Ascending aorta (tissue), 2 donors: ENCODE results near the gene NOTCH2. TPM values are rescaled to one million over a fixed set of nuclear protein-coding genes. Genes with fewer than 3 reads are reported as not detected.
A peak's percentile ranks its signal among the peaks of the same experiment; 100 is the strongest.

Experiments
- DNase-seq, 2 donors: peaks; one replicate each; pipeline ENCODE4 v3.0.0-alpha.2; 2019; ENCODE audit warnings: low spot score in 2 of 2
- H3K27ac ChIP-seq, 2 donors: fragments of 200-600 bp; sonication (generic); one replicate each; pipeline ENCODE4 v1.5.1; 2016 to 2017; ENCODE audit warnings: mild to moderate bottlenecking in 1 of 2
- H3K27me3 ChIP-seq: fragments of 200-600 bp; sonication (generic); one replicate; pipeline ENCODE4 v1.5.1; 2017
- H3K36me3 ChIP-seq, 2 donors: fragments of 200-600 bp; sonication (generic); one replicate each; pipeline ENCODE4 v1.5.1; 2016
- H3K4me1 ChIP-seq, 2 donors: fragments of 200-600 bp; sonication (generic); one replicate each; pipeline ENCODE4 v1.5.1; 2016 to 2017; ENCODE audit warnings: mild to moderate bottlenecking in 1 of 2
- H3K4me3 ChIP-seq, 2 donors: fragments of 200-600 bp; sonication (generic); one replicate each; pipeline ENCODE4 v1.5.1; 2016 to 2017; ENCODE audit warnings: mild to moderate bottlenecking in 1 of 2
- H3K9me3 ChIP-seq, 2 donors: fragments of 200-600 bp; sonication (generic); one replicate each; pipeline ENCODE4 v1.5.1; 2016
- CTCF ChIP-seq, 3 experiments: fragments of 200-600 bp in 2 of 3; fragments of 450-650 bp in 1 of 3; sonication (generic) in 2 of 3; IDR thresholded peaks; one replicate each; pipeline ENCODE4 v1.5.1; 2016 to 2019; ENCODE audit warnings: antibody characterized with exemption in 3 of 3, mild to moderate bottlenecking in 1 of 3, moderate library complexity in 1 of 3
- intact Hi-C: fragments of 100-400 bp; cut with DNase I; formaldehyde crosslinking; loops from one replicate; pipeline ENCODE4 v1.15.1; 2023
- total RNA-seq: library from RNA; depleted of rRNA; stranded (reverse); fragments of >200 nt; gene quantifications from one replicate; pipeline ENCODE4 v1.1.0, GENCODE V29; 2016

The NOTCH2 gene
- total RNA-seq, 1 donor from 2014 or later: 80.4 TPM

GRCh38 chr1:119952496-119952895 is 117.0 kb downstream of the NOTCH2 start:
- H3K4me3 ChIP-seq: no peak overlapping the region
- DNase-seq: no peak
- TF ChIP-seq CTCF (IDR thresholded peaks at IDR 0.05): no peak
- no peaks in the 10 kb centered on the region for H3K27me3 ChIP-seq
- intact Hi-C loops: loop anchor here (5.0 kb wide), 2 partner anchors 35 to 180 kb away; no protein-coding TSS in a partner anchor
- no peak overlapping the region for H3K27ac ChIP-seq
- peaks cover 40 to 52% of the 10 kb centered on the region in 2 donors for H3K36me3 ChIP-seq
- H3K9me3 ChIP-seq: no peaks in the 10 kb centered on the region
- H3K4me1 ChIP-seq: peaks cover 0 to 28% of the 10 kb centered on the region in 2 donors

- Histone ChIP-seq H3K9me3 (no peaks in the 10 kb centered on the region), H3K27me3 (no peaks in the 10 kb centered on the region), H3K27ac (peak overlapping the region; percentile 5 to 33), H3K4me3 (no peak overlapping the region), H3K36me3 (peaks cover 40 to 51% of the 10 kb centered on the region in 2 donors), H3K4me1 (peaks cover 0 to 5% of the 10 kb centered on the region in 2 donors)
- intact Hi-C loops: no loop called here
- peak; percentile 27 to 88 for DNase-seq
- TF ChIP-seq CTCF (IDR thresholded peaks at IDR 0.05): peak; percentile 63 to 90 (median 78)
These were observed 120.9 kb downstream of the NOTCH2 start for GRCh38 chr1:119948342-119949214.

- Histone ChIP-seq H3K36me3 (peaks cover 33 to 40% of the 10 kb centered on the region in 2 donors), H3K4me3 (no peak overlapping the region), H3K27ac (no peak overlapping the region), H3K27me3 (no peaks in the 10 kb centered on the region), H3K4me1 (peaks cover 0 to 5% of the 10 kb centered on the region in 2 donors), H3K9me3 (no peaks in the 10 kb centered on the region)
- no peak for DNase-seq
- no peak for TF ChIP-seq CTCF (IDR thresholded peaks at IDR 0.05)
- intact Hi-C loops: no loop called here
These were observed 122.0 kb downstream of the NOTCH2 start for GRCh38 chr1:119947468-119947867.

- H3K36me3 ChIP-seq: peaks cover 28 to 33% of the 10 kb centered on the region in 2 donors
- H3K4me1 ChIP-seq: peaks cover 0 to 5% of the 10 kb centered on the region in 2 donors
- DNase-seq: no peak
- no peak for TF ChIP-seq CTCF (IDR thresholded peaks at IDR 0.05)
- intact Hi-C loops: no loop called here
- no peaks in the 10 kb centered on the region for H3K27me3 ChIP-seq
- H3K4me3 ChIP-seq: no peak overlapping the region
- no peaks in the 10 kb centered on the region for H3K9me3 ChIP-seq
- H3K27ac ChIP-seq: peak overlapping the region; percentile 0 to 21
These were observed 122.7 kb downstream of the NOTCH2 start for GRCh38 chr1:119946724-119947123.

GRCh38 chr1:119943216-119943615 is 126.2 kb downstream of the NOTCH2 start:
- no peak overlapping the region for H3K4me3 ChIP-seq
- intact Hi-C loops: loop anchor here (5.0 kb wide), 1 partner anchor 71 kb away; no protein-coding TSS in a partner anchor

More at GRCh38 chr1:119943216-119943615, 126.2 kb downstream of the NOTCH2 start:
- H3K27me3 ChIP-seq: no peaks in the 10 kb centered on the region
- no peaks in the 10 kb centered on the region for H3K9me3 ChIP-seq
- no peak for TF ChIP-seq CTCF (IDR thresholded peaks at IDR 0.05)
- peaks cover 29 to 42% of the 10 kb centered on the region in 2 donors for H3K36me3 ChIP-seq
- DNase-seq: no peak
- H3K4me1 ChIP-seq: peaks cover 0 to 5% of the 10 kb centered on the region in 2 donors
- H3K27ac ChIP-seq: peak overlapping the region in 1 of 2 donors; percentile 3
